Esophagus muscularis mucosa (tissue), 4 donors: ENCODE measurements around the gene BAD. TPM values are rescaled to one million over a fixed set of nuclear protein-coding genes. Genes with fewer than 3 reads are reported as not detected.
A peak's percentile ranks its signal among the peaks of the same experiment; 100 is the strongest.

Source experiments
- DNase-seq: peaks from one replicate; pipeline ENCODE4 v3.0.0-alpha.2; 2017; ENCODE audit errors: extremely low spot score
- H3K27ac ChIP-seq, 4 donors: fragments of 200-600 bp; sonication (generic); replicated peaks in 1 of 4; 1 replicate in 3 of 4; 2 replicates in 1 of 4; pipeline ENCODE4 v1.5.1; 2016 to 2019; ENCODE audit warnings: mild to moderate bottlenecking in 1 of 4
- H3K27me3 ChIP-seq, 4 donors: fragments of 200-600 bp; sonication (generic); one replicate each; pipeline versions ENCODE4 v1.5.1 to v1.6.0; 2016 to 2019
- H3K36me3 ChIP-seq, 4 donors: fragments of 200-600 bp; sonication (generic); one replicate each; pipeline ENCODE4 v1.5.1; 2016 to 2019
- H3K4me1 ChIP-seq, 4 donors: fragments of 200-600 bp; sonication (generic); one replicate each; pipeline ENCODE4 v1.5.1; 2016 to 2019
- H3K4me3 ChIP-seq, 4 donors: fragments of 200-600 bp; sonication (generic); 1 replicate in 2 of 4; 2 replicates in 2 of 4; pipeline ENCODE4 v1.5.1; 2016 to 2019; ENCODE audit warnings: mild to moderate bottlenecking in 4 of 4, moderate library complexity in 1 of 4
- H3K9me3 ChIP-seq, 4 donors: fragments of 200-600 bp; sonication (generic); 1 replicate in 3 of 4; 2 replicates in 1 of 4; pipeline ENCODE4 v1.5.1; 2016 to 2019
- CTCF ChIP-seq, 3 experiments: fragments of 200-600 bp in 2 of 3; fragments of 450-650 bp in 1 of 3; sonication (generic) in 2 of 3; IDR thresholded peaks; one replicate each; pipeline ENCODE4 v1.5.1; 2017 to 2019; ENCODE audit warnings: antibody characterized with exemption in 3 of 3, mild to moderate bottlenecking in 2 of 3, moderate library complexity in 1 of 3
- EP300 ChIP-seq: sonication (generic); formaldehyde crosslinking; IDR thresholded peaks from one replicate; pipeline ENCODE4 v1.6.1; 2017; ENCODE audit warnings: antibody characterized with exemption
- POLR2A ChIP-seq: fragments of 450-650 bp; IDR thresholded peaks from one replicate; pipeline ENCODE4 v1.6.1; 2017; ENCODE audit warnings: antibody characterized with exemption, moderate library complexity, mild to moderate bottlenecking, low read depth
- POLR2AphosphoS5 ChIP-seq, 2 donors: sonication (generic); formaldehyde crosslinking; IDR thresholded peaks; one replicate each; pipeline ENCODE4 v1.6.1; 2017; ENCODE audit warnings: antibody characterized with exemption in 2 of 2
- WGBS: methylation state at CpG from one replicate; pipeline ENCODE4 v1.1.5; 2018; 5-methylcytosine and 5-hydroxymethylcytosine counted together
- intact Hi-C: fragments of 100-400 bp; cut with DNase I; formaldehyde crosslinking; loops from one replicate; pipeline ENCODE4 v1.15.1; 2023
- total RNA-seq, 4 donors: library from RNA; depleted of rRNA; stranded (reverse); fragments of >200 nt; gene quantifications; one replicate each; pipeline versions ENCODE4 v1.1.0 to v1.2.1, GENCODE V29; 2016

Gene BAD
- total RNA-seq, 4 donors from 2014 or later: 99.3 to 138 (median 122) TPM

GRCh38 chr11:64241241-64241490 lies 43.3 kb downstream of the BAD start:
- peak; percentile 100 for DNase-seq
- WGBS: under 1% methylated on average over 21 of the region's 24 CpGs
- Histone ChIP-seq H3K9me3 (no peaks in the 10 kb centered on the region), H3K4me1 (peaks cover 34 to 56% (median 51%) of the 10 kb centered on the region in 4 donors), H3K27ac (peak overlapping the region; percentile 97 to 100 (median 98)), H3K36me3 (peaks cover 23 to 49% (median 38%) of the 10 kb centered on the region in 4 donors), H3K27me3 (no peaks in the 10 kb centered on the region), H3K4me3 (peak overlapping the region; percentile 77 to 98 (median 90))
- intact Hi-C loops: no loop called here
- TF ChIP-seq EP300: no peak
- no peak for TF ChIP-seq POLR2AphosphoS5 (IDR thresholded peaks at IDR 0.05)
- no peak for TF ChIP-seq POLR2A
- TF ChIP-seq CTCF (IDR thresholded peaks at IDR 0.05): no peak

- Histone ChIP-seq H3K4me1 (peaks cover 34 to 56% (median 51%) of the 10 kb centered on the region in 4 donors), H3K36me3 (peaks cover 23 to 54% (median 38%) of the 10 kb centered on the region in 4 donors)
- TF ChIP-seq EP300 (no peak), POLR2AphosphoS5 (IDR thresholded peaks at IDR 0.05) (peak; percentile 98 to 99), CTCF (IDR thresholded peaks at IDR 0.05) (no peak), POLR2A (peak; percentile 67)
Measured at GRCh38 chr11:64240435-64241240, 43.8 kb downstream of the BAD start, which contains the start of gene FKBP2. Gene FKBP2, plus strand, starts transcription at chr11:64241095. Its CDS starts 1,293 bp downstream, at chr11:64242388.

GRCh38 chr11:64239662-64240434 lies 44.6 kb downstream of the BAD start:
- intact Hi-C loops: no loop called here
- Histone ChIP-seq H3K4me3 (peak overlapping the region; percentile 77 to 98 (median 90)), H3K27ac (peak overlapping the region; percentile 97 to 100 (median 98)), H3K36me3 (peaks cover 23 to 54% (median 38%) of the 10 kb centered on the region in 4 donors), H3K4me1 (peaks cover 34 to 56% (median 51%) of the 10 kb centered on the region in 4 donors), H3K9me3 (no peaks in the 10 kb centered on the region), H3K27me3 (no peaks in the 10 kb centered on the region)
- 85% methylated on average over 11 of the region's 11 CpGs for WGBS
- TF ChIP-seq CTCF (IDR thresholded peaks at IDR 0.05) (no peak), POLR2AphosphoS5 (IDR thresholded peaks at IDR 0.05) (no peak), POLR2A (no peak), EP300 (no peak)
- no peak for DNase-seq

More at GRCh38 chr11:64240435-64241240, 43.8 kb downstream of the BAD start, which contains the start of gene FKBP2:
- intact Hi-C loops: no loop called here
- H3K4me3 ChIP-seq: peak within 1 kb of the TSS; percentile 77 to 98 (median 90)
- peak within 1 kb of the TSS; percentile 97 to 100 (median 98) for H3K27ac ChIP-seq
- H3K9me3 ChIP-seq: no peaks in the 10 kb centered on the region
- no peaks in the 10 kb centered on the region for H3K27me3 ChIP-seq
- 4% methylated on average over 25 of the region's 58 CpGs for WGBS
- peak; percentile 99 for DNase-seq

GRCh38 chr11:64238999-64239398 lies 45.5 kb downstream of the BAD start:
- 84% methylated on average over 5 of the region's 5 CpGs for WGBS
- peaks cover 33 to 52% (median 48%) of the 10 kb centered on the region in 4 donors for H3K4me1 ChIP-seq

More at GRCh38 chr11:64238999-64239398, 45.5 kb downstream of the BAD start:
- H3K36me3 ChIP-seq: peaks cover 21 to 49% (median 33%) of the 10 kb centered on the region in 4 donors
- H3K27ac ChIP-seq: peak overlapping the region; percentile 9 to 100 (median 98)
- H3K4me3 ChIP-seq: no peak overlapping the region
- no peaks in the 10 kb centered on the region for H3K9me3 ChIP-seq
- intact Hi-C loops: no loop called here
- no peak for DNase-seq
- no peaks in the 10 kb centered on the region for H3K27me3 ChIP-seq
- TF ChIP-seq POLR2A (no peak), POLR2AphosphoS5 (IDR thresholded peaks at IDR 0.05) (no peak), EP300 (no peak), CTCF (IDR thresholded peaks at IDR 0.05) (no peak)
